ENCODE results near the gene NWD2.

The NWD2 gene

DNA sequence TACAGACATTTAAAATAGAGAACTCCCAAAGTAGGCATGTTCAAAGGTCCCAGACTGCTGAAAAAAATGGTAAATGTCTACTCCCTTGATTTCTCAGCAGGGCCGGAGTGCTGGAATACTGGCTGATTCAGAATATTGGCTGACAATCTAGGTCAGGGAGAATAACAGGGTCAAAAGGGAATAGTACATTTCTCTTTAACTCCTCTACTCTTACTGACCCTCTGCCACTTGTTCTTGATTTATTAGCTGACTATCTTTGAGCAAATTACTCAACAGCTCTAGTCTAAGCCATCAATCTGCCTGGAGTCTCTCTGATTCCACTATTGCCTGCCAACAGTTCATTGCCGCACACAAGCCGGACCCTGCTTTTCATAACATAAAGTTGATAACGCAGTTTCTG lies 19.7 kb upstream of the NWD2 start:
- TF ChIP-seq TCF4 (CRISPR knock-in tag; IDR thresholded peaks at IDR 0.05; ENCODE audit: borderline replicate concordance) (no peak), OSR1 (CRISPR knock-in tag; IDR thresholded peaks at IDR 0.05) (no peak), ZNF565 (CRISPR knock-in tag; conservative IDR thresholded peaks at IDR 0.05; ENCODE audit: low read depth) (no peak), TOX (CRISPR knock-in tag; IDR thresholded peaks at IDR 0.05; ENCODE audit: borderline replicate concordance) (no peak), ZFP30 (CRISPR knock-in tag; IDR thresholded peaks at IDR 0.05) (no peak)
- TF ChIP-seq, protein P1, sequence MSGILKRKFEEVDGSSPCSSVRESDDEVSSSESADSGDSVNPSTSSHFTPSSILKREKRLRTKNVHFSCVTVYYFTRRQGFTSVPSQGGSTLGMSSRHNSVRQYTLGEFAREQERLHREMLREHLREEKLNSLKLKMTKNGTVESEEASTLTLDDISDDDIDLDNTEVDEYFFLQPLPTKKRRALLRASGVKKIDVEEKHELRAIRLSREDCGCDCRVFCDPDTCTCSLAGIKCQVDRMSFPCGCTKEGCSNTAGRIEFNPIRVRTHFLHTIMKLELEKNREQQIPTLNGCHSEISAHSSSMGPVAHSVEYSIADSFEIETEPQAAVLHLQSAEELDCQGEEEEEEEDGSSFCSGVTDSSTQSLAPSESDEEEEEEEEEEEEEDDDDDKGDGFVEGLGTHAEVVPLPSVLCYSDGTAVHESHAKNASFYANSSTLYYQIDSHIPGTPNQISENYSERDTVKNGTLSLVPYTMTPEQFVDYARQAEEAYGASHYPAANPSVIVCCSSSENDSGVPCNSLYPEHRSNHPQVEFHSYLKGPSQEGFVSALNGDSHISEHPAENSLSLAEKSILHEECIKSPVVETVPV (CRISPR knock-in tag; IDR thresholded peaks at IDR 0.05): no peak
- TF ChIP-seq, protein P2, sequence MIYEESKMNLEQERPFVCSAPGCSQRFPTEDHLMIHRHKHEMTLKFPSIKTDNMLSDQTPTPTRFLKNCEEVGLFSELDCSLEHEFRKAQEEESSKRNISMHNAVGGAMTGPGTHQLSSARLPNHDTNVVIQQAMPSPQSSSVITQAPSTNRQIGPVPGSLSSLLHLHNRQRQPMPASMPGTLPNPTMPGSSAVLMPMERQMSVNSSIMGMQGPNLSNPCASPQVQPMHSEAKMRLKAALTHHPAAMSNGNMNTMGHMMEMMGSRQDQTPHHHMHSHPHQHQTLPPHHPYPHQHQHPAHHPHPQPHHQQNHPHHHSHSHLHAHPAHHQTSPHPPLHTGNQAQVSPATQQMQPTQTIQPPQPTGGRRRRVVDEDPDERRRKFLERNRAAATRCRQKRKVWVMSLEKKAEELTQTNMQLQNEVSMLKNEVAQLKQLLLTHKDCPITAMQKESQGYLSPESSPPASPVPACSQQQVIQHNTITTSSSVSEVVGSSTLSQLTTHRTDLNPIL (CRISPR knock-in tag; IDR thresholded peaks at IDR 0.05; ENCODE audit: low read depth): no peak
- ATAC-seq: no peak

DNA sequence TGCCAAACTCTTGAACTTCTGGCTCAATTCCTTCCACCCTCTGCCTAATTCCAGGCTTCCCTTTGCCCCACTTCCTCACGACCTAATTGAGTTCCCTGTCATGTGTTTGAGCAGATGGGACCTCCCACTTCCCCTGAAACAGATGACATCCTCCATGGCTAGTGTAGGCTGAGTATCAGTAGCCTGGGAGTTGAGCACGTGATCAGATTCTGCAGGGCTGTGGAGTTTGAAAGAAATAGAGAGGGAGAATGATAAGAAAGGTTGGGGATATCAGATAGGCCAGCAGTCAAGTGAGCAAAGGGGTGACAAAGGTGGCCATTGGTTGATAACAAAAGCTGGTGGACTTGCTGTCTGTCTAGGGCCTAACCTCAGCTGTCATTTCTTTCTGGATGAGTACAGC lies 18.8 kb upstream of the NWD2 start:
- TF ChIP-seq CSDC2 (CRISPR knock-in tag; IDR thresholded peaks at IDR 0.05) (no peak), BACH2 (CRISPR knock-in tag; IDR thresholded peaks at IDR 0.05; ENCODE audit: borderline replicate concordance) (no peak), ZFP3 (CRISPR knock-in tag; IDR thresholded peaks at IDR 0.05) (no peak), ZFP30 (CRISPR knock-in tag; IDR thresholded peaks at IDR 0.05) (no peak), ZNF70 (CRISPR knock-in tag; IDR thresholded peaks at IDR 0.05) (no peak), ARNTL (CRISPR knock-in tag; IDR thresholded peaks at IDR 0.05; ENCODE audit: borderline replicate concordance, low read depth) (no peak), ZC3H10 (CRISPR knock-in tag; IDR thresholded peaks at IDR 0.05) (no peak), ZNF565 (CRISPR knock-in tag; conservative IDR thresholded peaks at IDR 0.05; ENCODE audit: low read depth) (no peak), ZNF8 (CRISPR knock-in tag; IDR thresholded peaks at IDR 0.05) (no peak)
- TF ChIP-seq, protein P3, sequence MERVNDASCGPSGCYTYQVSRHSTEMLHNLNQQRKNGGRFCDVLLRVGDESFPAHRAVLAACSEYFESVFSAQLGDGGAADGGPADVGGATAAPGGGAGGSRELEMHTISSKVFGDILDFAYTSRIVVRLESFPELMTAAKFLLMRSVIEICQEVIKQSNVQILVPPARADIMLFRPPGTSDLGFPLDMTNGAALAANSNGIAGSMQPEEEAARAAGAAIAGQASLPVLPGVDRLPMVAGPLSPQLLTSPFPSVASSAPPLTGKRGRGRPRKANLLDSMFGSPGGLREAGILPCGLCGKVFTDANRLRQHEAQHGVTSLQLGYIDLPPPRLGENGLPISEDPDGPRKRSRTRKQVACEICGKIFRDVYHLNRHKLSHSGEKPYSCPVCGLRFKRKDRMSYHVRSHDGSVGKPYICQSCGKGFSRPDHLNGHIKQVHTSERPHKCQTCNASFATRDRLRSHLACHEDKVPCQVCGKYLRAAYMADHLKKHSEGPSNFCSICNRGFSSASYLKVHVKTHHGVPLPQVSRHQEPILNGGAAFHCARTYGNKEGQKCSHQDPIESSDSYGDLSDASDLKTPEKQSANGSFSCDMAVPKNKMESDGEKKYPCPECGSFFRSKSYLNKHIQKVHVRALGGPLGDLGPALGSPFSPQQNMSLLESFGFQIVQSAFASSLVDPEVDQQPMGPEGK (CRISPR knock-in tag; IDR thresholded peaks at IDR 0.05; ENCODE audit: borderline replicate concordance): no peak
- TF ChIP-seq, protein P1 (CRISPR knock-in tag; IDR thresholded peaks at IDR 0.05): no peak
- no peak for ATAC-seq

DNA sequence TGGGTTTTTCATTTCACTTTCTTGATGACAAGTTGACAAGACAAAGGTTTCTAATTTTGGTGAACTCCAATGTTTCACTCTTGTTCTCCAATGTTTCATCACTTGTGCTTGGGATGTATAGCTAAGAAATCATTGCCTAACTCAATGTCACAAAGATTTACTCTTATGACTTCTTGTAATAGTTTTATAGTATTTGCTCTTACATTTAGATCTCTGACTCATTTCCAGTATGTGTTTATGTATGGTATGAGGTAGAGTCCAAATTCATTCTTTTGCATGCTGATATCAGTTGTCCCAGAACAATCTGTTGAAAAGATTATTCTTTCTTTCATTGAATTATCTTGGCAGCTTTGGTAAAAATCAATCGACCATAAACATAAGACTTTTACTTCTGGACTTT lies 12.2 kb upstream of the NWD2 start:
- TF ChIP-seq ZNF565 (CRISPR knock-in tag; conservative IDR thresholded peaks at IDR 0.05; ENCODE audit: low read depth) (no peak), BACH2 (CRISPR knock-in tag; IDR thresholded peaks at IDR 0.05; ENCODE audit: borderline replicate concordance) (no peak), ESRRG (CRISPR knock-in tag; IDR thresholded peaks at IDR 0.05) (no peak), ZFP3 (CRISPR knock-in tag; IDR thresholded peaks at IDR 0.05) (no peak), ZNF8 (CRISPR knock-in tag; IDR thresholded peaks at IDR 0.05) (no peak), GLIS3 (CRISPR knock-in tag; IDR thresholded peaks at IDR 0.05) (no peak)
- TF ChIP-seq, protein P2 (CRISPR knock-in tag; IDR thresholded peaks at IDR 0.05; ENCODE audit: low read depth): no peak
- no peak for ATAC-seq

DNA sequence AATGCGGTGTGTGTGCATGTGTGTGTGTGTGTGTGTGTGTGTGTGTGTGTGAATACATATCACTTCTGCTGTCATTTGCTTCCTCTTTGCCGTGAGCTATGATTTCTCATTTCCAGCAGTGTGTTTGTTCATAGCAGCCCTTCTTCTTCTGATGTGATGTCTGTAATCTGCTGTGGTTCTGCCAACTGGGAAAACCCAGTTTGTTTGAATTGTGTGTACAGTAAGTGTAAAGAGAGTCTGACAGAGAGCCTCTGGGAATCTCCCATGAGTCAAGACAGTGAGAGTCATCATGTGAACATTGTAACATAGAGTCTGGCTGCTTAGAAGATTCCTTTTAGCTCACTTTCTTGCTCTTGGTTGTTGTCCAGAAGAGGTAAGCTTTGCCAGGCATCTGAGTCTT lies 8.4 kb upstream of the NWD2 start:
- TF ChIP-seq ZC3H10 (CRISPR knock-in tag; IDR thresholded peaks at IDR 0.05) (no peak), TOX (CRISPR knock-in tag; IDR thresholded peaks at IDR 0.05; ENCODE audit: borderline replicate concordance) (no peak), ZFP3 (CRISPR knock-in tag; IDR thresholded peaks at IDR 0.05) (no peak), ISL1 (CRISPR knock-in tag; IDR thresholded peaks at IDR 0.05) (no peak), RARB (CRISPR knock-in tag; IDR thresholded peaks at IDR 0.05) (no peak), ZNF70 (CRISPR knock-in tag; IDR thresholded peaks at IDR 0.05) (no peak), ZNF565 (CRISPR knock-in tag; conservative IDR thresholded peaks at IDR 0.05; ENCODE audit: low read depth) (no peak)
- ATAC-seq: no peak

DNA sequence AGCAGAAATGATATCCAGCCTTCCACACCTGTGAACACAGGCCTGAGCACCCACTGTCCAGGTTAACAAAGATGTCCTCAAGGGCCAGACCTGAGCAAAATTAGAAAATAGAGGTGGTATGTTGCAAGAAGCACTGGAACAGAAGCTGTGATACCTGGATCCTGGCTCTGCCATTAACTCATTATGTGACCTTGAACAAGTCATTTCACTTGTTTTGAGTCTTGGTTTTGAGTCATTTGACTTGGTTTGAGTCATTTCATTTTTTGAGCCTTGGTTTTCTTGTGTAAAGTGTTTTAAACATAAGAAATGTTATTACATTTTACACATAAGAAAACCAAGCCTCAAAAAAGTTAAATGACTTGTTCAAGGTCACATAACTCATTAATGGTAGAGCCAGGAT lies 2.9 kb upstream of the NWD2 start:
- ATAC-seq: no peak
- TF ChIP-seq PPARA (CRISPR knock-in tag; IDR thresholded peaks at IDR 0.05; ENCODE audit: borderline replicate concordance) (no peak), GLIS3 (CRISPR knock-in tag; IDR thresholded peaks at IDR 0.05) (no peak), BACH2 (CRISPR knock-in tag; IDR thresholded peaks at IDR 0.05; ENCODE audit: borderline replicate concordance) (no peak), ZC3H10 (CRISPR knock-in tag; IDR thresholded peaks at IDR 0.05) (no peak), SNAI2 (CRISPR knock-in tag; IDR thresholded peaks at IDR 0.05) (no peak), ESRRG (CRISPR knock-in tag; IDR thresholded peaks at IDR 0.05) (no peak), ZNF8 (CRISPR knock-in tag; IDR thresholded peaks at IDR 0.05) (no peak)
- TF ChIP-seq, protein P1 (CRISPR knock-in tag; IDR thresholded peaks at IDR 0.05): no peak
- TF ChIP-seq, protein P2 (CRISPR knock-in tag; IDR thresholded peaks at IDR 0.05; ENCODE audit: low read depth): no peak

Measured in SK-N-SH treated with all-trans-retinoic acid at 6 μM for 48 hours (cell line).